Right forelimb (tissue), 1 donor: ENCODE measurements around the gene CDC42EP2.

Experiments
- DNase-seq: peaks from one replicate; pipeline ENCODE4 v3.0.0-alpha.2; 2018

CDC42EP2 gene, protein sequence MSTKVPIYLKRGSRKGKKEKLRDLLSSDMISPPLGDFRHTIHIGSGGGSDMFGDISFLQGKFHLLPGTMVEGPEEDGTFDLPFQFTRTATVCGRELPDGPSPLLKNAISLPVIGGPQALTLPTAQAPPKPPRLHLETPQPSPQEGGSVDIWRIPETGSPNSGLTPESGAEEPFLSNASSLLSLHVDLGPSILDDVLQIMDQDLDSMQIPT

DNA sequence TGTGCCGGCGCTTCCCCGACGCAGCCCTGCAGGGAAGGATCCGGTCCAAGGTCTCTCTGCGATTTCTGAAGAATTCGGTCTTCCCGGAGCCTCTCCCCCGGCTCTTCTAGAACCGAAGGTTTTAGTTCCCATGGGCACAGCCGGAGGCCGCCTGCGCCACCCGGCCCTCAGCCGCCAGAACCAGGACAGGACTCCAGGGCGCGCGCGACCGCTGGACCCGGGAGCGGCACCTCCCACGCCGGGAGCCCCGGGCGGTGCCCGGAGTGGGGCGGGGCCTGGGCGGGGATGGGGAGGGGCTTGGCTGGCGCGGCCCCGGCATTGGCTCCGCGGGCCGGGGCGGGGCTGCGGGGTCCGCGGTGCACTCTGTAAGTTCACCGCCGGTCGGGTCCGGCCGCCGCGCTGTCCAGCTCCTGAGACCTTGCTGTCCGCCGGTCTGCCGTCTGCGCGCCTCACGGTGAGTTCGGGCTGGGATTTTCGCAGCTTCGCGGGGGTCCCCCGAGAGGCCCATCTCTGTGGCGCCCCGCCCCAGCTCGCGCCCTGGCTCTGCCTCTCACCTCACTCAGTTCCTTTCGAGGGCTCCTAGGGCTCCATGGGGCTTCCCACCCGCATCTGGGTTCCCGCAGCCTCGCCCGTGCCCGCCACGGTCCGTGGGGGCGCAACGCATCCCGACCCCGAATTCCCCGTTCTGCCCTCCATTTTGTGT is at the start of gene CDC42EP2:
Gene CDC42EP2, plus strand, starts transcription at position 366 of the 703 bp plus-strand sequence. CDS start 6,033 bp downstream, outside the sequence.
- peak; percentile 92 for DNase-seq

DNA sequence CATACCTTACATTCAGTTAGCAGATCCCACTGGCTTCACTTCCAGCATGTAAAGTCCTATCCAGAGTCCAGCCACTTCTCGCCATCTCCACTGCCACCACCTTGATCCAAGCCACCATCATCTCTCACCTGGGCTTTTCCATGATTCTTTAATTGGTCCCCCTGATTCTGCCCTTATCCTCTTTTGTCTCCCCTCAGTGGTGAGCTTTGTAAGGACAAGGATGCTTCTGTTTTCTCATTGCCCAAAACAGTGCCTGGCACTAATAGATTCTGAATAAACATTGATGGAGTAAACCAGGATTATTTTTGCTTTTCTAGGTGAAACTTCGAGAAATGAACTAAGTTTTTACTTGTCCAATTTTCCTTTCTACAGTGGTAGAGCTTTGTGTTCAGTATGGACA is 48.5 kb upstream of the CDC42EP2 start:
- no peak for DNase-seq

DNA sequence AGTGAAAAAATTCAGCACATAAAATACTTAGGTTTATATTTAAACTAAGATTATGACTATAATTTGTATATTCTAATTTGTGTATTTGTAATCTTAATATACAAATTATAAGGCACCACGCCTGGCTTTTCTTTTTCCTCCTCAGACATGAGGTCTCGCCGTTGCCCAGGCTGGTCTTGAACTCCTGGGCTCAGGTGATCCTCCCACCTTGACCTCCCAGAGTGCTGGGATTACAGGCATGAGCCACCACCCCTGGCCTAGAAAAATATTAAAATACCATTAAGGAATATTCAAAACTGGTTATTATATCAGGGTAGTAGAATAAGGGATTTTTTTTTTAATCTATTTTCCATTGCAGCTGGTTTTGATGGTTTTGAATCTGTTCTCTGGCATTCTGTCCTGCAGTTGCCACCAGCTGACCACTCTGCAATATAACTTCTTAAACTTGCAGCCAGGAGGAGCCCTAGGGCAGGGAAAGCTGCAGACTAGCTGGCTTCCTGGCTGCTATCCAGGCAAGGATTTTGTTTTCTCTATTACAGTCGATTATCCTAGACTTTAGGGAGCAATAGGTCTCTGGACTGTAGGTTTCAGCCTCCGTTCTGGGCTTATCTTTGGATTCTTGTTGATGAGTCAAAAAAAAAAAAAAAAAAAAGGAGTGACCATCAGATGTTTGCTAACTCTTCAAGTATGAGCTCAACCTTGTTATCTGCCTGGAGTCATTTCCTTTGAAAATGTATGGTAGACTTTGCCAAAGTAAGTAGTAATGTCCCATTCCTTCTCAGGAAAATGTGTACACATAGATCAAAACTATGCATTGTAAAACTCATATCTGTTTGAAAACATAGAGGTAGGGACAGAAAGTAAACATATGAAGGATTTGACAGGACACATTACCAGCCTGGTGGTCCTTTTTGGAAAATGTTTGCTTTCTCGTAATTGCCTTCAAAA is 39.7 kb upstream of the CDC42EP2 start:
- peak; percentile 88 for DNase-seq

DNA sequence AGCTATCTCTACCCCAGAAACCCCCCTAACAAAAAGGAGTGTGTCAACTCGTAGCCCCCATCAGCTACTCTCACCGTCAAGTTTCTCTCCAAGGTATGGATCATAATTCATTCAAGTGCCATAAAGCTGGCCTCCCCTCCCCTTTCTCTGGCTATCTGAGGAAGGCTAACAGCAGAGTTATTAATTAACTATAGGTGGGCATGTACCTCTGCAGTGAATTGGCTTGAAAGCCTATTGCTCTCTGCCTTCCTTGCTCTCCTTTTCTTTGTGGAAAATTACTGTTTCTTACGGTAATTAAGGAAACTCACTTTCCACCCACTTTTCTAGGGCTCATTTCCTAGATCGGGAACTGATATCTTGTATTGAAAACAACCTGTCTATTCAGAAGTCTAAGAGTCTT is 38.8 kb upstream of the CDC42EP2 start:
- DNase-seq, result no peak

DNA sequence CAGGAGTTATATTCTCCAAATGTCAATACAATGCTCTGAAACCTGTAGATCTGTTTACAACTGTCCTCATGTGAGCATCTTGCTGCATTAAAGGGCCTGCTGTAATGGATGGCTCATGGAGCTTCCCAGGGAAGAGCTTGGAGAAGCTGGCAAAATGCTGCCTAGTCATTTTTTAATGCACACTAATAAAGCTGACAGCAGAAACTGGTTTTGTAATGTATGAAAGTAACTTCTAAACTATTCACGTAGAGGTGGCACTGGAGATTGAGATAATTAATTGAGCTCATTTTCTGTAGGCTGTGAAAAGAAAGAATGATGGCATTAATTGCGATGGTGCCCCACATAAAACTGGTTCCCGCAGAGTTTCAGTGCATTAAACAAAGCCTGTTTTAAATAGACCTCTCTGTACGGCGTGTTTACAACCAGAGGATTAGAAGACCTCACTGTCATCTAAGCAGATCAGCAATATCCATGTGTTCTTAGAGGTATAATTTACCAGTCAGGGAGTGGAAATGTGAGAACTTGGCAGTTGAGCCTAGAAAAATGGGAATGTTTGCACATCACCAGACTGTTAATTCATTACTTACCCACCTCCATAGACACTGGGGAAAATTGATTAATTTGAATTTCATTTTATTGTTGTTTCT is 36.9 kb upstream of the CDC42EP2 start:
- no peak for DNase-seq

DNA sequence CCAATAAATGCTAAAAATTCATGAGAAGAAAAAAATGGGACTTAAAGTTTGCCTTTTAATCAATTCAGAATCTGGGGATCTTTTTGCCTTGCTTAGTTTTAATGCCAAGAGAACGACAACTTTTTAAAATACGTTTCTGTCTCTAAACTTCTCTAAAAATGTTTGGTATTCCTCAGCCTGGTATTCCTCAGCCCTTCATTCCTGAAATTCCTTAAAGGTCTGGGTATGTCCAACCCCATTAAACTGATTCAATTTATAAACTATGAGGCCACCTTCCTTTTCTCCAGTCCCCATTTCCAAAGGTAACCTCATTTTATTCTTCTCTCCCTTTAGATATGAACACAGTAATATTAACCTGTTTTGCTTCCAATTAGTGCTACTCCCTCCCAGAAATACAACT is 36.3 kb upstream of the CDC42EP2 start:
- no peak for DNase-seq

DNA sequence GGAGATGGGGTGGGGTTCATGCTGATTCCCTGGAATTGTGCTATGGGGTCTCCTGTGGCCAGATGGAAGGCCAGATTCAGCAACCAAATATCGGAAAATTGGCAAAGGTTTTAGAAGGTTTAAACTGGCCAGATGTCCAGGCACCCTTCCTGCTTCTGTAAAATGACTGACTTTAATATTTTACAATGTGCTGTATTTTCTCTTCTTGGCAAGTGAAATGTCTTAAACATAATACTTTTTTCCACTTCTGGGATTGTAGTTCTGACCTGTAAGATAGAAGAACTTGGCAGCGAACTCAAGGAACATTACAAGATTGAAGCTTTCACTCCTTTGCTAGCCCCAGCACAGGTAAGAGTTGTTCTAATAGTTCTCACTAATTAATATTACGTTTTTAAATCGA is 35.4 kb upstream of the CDC42EP2 start:
- DNase-seq, result no peak

DNA sequence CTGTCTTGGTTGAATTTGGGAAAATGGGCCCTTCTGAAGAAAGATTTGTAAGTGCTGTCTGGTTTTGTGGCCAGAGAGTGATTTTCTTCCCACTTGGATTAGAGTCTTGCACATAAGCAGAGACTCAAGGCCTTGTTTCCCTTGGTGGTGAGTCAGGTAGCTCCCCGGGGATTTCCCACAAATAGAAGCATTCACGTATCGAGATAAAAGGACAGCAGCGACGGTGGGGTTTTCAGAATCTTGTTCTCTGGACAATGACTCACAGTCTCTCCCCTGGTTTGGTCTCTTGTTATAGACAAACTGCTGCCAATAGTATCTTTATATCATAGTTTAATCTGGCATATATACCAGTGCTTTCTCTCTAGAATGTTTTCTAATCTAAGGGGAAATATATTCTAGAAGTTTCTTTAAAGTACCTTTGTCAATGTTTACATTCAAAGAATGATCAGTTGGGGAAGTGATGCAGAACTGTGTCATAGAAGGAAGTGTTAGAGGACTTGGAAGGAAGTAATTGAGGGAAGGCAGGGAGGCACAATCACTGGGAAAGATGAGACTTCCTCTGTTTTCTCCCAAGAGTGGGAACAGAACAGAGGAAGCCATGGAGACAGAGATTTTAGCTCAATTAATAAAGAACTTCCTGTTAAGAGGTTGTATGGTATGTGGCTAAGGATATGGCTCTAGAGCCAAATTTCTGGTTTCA is 34.8 kb upstream of the CDC42EP2 start:
- DNase-seq, result no peak

DNA sequence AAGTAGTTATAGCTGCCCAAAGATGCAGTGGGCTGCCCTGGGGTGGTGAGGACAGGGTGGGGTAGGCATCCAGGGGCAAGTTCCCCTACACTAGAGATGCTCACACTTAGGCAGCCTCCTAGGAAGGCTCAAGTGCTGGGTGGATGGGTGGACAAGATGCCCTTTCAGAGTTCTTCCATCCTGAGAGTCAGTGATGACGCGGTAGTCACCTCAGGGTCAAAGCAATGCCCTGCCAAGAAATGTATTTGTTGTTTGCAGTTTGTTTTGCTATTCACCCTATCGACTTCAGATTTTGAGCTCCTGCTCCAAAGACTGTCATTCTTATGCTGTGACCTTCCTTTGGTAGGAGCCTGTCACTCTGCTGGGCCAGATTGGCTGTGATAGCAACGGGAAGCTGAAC is 34.0 kb upstream of the CDC42EP2 start:
- DNase-seq, result no peak

DNA sequence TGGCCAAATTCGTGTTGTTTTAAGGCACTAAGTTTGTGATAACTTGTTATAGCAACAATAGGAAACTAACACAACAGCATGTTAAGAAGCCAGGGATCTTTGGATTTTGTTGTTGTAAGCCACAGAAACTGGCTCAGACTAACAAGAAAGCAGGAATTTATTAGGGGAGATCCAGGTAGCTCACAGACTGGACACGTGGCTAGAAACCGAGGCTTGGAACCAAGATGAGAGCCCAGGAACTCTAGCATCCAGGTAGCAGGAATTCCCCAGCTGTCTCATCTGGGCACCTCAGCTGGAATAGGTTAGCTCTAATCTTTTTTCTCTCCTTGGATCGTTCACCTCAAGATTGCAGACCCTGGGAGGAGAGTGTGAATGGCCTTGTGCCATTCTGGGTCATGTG is 28.0 kb upstream of the CDC42EP2 start:
- no peak for DNase-seq

DNA sequence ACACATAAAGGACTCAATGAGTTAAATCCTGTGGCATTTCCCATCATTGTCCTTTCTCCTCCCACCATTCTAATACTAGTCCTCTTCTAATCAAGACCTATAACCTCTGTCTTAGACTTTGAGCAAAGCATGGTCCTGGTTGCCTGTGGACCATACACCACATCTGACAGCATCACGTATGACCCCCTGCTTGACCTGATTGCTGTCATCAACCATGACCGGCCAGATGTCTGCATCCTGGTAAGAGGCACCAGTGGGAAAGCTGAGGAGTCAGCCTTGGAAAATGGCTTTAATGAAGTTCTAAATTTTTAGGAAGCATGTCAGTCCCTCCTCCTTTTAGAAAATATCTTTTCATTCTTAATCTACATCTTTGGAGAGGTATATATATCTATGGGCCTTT is 27.1 kb upstream of the CDC42EP2 start:
- no peak for DNase-seq

DNA sequence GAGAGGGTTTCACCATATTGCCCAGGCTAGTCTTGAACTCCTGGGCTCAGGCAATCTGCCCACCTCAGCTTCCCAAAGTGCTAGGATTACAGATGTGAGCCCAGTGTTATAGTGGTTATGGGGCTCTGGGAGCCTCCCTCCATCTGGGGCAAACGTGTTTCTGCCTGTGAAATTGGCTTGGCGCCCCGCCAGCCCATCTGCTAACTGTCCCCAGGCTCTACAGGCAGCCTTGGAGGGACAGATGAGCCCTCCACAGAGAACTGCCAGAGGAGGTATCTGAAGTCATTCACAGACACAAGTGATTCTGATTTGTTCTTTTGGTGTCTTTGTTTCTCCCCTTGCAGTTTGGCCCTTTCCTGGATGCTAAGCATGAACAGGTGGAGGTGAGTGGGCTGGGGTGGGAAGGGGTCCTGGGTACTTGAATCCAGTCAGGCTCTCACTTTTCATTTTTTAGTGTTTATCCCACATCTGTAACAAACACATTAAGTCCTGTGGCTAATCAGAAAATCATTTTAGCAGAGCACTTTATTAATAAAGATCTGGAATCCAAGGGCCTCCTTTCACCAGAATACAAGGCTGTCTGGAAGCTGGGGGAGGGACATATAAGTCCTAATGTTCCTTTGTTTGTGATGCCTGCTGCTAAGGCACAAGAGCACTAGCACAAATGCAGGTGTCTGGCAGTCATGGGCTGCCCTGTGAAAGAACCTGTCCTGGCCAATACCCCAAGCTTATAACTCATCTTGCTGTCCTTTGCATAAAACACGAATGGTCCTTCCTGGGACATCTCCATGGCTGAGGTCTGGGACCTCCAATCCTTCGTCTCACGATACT is 25.7 kb upstream of the CDC42EP2 start:
- no peak for DNase-seq

DNA sequence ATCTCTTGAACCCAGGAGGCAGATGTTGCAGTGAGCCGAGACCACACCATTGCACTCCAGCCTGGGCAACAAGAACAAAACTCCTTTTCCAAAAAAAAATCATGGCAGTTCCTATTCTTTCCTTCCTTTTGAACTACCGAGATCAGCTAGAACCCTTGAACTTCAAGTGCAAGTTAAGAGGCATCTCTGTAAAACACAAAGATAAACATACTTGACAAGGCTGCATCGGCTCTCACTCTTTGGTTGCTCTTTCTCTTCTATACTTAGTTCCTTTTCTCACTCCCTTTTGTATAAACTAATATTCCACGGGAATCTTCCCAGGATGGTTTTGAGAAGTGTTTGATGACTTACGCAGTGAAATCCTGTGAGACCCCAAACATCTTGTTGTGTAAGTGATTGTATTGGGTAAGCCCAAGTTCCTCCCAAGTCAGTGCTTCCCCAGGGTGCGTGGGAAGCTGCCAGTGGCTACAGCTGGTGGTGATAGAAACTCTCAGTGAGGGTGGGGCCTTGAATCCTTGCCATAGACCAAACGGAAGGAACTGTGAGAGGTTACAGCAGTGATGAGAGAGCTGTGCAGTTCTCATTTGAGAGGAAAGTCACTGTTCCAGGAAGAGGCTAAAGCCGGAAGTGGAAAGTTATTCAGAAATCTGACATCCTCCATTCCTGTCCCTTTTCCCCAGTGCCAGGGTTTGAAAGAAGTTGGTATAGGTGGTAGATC is 24.1 kb upstream of the CDC42EP2 start:
- DNase-seq, result peak; percentile 91

DNA sequence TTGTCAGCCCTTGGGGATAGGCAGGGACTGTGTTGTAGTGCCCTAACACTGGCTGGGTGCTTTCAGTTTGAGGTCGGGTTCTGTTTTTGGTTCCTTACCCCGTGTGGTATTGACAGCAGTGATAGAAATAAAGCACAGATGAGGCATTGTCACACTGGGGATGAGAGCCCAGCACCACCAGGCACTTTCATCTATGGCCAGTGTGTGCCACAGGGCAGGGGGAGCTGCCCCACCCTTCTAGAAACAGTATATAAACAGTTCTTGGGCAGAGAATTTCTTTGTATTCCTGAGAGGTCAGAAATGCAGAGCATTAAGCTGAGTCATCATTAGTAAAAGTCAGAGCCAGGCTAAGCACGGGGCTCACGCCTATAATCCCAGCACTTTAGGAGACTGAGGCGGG is 23.1 kb upstream of the CDC42EP2 start:
- no peak for DNase-seq

DNA sequence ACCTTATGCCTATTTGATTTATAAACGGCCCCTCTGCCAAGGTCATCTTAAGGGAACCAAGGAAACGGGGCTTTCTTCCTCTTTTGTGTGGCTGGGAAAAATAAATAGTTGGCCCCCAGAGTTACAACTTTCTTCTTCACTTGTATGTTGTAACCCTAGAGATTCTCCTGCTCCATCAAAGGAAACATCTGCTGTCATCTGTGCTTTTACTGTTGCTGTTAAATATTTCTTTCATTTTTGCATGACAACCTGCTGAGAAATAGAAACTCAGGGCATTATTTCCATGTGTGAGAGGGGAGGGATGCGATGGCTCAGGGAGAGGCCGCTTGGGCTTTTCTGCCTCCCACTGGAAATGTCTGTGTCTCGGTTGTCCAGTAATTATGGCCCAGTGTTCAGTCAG is 21.8 kb upstream of the CDC42EP2 start:
- no peak for DNase-seq

DNA sequence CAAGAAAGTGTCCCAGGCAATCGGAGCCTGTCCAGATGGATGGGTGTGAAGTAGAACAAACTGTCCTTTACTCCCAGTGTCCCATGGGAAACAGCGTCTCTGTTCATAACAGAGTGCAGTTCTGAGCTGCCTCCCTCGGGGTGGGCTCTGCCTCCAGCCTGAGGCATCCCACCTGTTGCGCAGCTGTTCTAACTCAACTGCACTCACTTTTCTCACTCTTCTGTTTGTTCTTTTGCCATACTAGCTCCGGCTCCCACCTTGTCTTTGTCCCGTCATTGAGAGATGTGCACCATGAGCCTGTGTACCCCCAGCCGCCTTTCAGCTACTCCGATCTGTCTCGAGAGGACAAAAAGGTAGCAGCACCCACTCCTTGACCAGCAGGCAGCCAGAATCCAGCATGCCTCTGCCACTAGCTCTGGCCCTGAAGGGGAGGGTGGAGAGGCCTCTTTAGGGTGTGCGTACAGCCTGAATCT is 20.7 kb upstream of the CDC42EP2 start:
- no peak for DNase-seq

DNA sequence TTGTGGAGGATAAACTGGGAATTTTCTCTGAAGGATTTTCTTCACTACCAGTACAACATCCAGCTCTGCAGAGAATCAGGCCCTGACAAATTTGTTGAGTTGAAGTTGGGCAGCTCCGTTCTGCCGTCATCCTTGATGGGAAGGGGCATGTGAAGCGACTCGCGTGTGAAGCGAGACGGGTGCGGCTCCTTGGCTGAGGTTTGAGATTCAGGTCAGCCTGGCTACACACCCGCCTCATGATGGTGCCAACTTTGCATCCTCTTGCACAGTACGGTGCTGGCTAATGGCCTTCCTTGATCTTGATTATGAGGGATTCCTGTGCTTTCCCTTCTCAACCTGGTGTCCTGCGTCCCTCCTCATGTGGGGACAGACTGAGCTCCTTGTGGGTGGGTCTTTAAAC is 19.7 kb upstream of the CDC42EP2 start:
- no peak for DNase-seq

DNA sequence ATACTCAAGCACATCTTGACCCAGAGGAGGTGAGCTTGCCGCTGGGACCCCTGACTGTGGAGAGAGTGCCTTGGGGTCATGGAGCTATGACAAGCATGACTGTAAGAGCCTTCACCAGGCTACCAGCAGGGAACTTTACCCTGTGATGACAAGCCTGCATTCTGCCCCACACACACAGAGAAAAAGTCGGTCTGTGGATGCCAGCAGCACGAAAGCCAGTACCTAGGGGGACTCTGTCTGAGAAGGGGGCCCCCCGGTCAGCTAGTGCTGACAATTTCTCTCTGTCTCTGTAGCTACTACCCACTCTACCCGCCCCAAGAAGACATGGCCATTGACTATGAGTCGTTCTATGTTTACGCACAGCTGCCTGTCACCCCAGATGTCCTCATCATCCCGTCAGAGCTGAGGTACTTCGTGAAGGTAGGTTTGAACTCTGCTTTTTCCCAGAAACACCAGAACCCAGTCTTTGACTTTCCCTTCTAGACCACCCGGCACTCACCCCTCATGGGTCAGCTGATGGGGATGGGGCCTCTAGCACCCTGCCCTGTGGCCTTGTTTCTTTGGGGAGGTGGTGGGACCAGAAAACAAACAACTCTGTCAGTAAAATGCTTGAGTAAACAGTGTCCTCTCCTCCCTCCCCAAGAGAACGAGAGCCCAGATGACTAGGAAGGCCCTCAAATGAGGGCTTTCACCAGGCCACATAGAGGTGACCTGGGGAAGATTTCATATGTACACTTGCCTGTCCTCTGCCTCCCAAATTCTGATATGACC is 18.9 kb upstream of the CDC42EP2 start:
- DNase-seq, result no peak

DNA sequence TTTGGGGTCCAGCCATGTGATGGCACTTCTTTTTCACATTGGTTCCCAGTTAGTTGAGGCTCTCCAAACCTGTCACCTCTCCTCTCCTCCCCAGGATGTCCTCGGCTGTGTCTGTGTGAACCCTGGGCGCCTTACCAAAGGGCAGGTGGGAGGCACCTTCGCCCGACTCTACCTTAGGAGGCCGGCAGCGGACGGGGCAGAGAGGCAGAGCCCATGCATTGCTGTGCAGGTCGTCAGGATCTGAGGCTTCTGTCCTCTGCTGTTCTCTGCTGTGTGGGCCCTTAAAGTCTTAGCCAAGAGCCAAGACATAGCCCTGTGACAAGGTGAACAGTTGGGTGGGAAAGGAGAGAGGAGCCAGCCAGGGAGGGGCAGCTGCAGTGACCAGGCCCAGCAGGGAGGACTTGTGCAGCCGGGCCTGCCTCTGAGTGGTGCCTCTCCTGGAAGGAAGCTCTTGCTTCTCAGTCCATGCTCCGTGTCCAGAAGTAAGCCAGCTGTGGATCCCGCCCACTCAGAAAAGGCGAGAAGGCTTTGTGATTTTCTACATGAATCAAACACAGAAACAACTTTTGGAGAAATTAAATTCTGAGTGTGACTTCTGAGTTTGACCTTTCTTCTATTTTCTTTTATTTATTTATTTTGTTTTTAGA is 17.5 kb upstream of the CDC42EP2 start:
- DNase-seq, result no peak
